Liver (tissue), 3 donors: Measurements from ENCODE around the gene POLD2.

Experiments
- RAD21 ChIP-seq, 2 donors: IDR thresholded peaks; 2 replicates each; pipeline ENCODE4 v1.6.1; 2016; ENCODE audit warnings: antibody characterized with exemption in 2 of 2, mild to moderate bottlenecking in 2 of 2
- SP1 ChIP-seq: IDR thresholded peaks from 2 replicates; pipeline ENCODE4 v1.6.1; 2018; ENCODE audit warnings: antibody characterized with exemption, mild to moderate bottlenecking
- TAF1 ChIP-seq: conservative IDR thresholded peaks from 2 replicates; pipeline ENCODE4 v1.6.1; 2016; ENCODE audit warnings: antibody characterized with exemption, mild to moderate bottlenecking
- YY1 ChIP-seq: IDR thresholded peaks from 2 replicates; pipeline ENCODE4 v1.6.1; 2016; ENCODE audit warnings: antibody characterized with exemption, mild to moderate bottlenecking
- TF ChIP-seq, protein P1 (sequence below): fragments of 150-350 bp; IDR thresholded peaks from 2 replicates; pipeline ENCODE4 v1.5.1; 2017; ENCODE audit warnings: improper control_type of control experiment, low read depth, low read length; ENCODE audit not compliant: missing input control
- TF ChIP-seq, protein P2 (sequence below): IDR thresholded peaks from 2 replicates; pipeline ENCODE4 v1.6.1; 2016; ENCODE audit warnings: antibody characterized with exemption, mild to moderate bottlenecking
- donor health status: healthy.
- donor health status: healthy.

DNA sequence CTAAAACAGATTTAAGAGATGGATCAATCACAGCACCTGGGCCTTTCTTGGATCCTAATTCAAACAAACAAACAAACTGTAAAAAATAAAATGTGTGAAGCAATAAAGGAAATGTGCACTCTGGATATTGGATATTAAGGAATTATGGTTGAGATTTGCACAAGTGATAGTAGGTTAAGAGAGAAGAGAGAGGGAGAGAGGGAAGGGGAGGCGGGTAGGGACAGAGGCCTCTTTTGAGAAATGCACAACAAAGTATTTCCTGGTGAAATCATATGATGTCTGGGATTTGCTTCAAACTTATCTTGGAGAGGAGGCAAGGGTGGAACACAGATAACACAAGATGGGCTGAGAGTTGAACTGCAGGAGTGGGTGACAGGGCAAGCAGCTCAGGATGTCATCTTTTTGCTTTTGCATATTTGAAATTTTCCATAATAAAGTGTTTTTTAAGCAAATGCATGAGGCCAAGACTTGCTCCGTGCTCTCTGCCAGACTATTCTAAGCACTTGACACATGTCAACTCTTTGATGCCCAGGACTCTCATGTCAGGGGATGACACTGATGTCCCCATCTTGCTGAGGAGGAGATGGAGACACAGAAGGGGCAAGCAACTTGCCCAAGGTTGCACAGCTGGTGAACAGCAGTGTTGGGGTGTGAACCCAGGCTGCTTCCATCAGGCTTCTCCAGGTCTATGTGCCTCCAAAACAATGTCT lies 28.3 kb downstream of the POLD2 start:
- TF ChIP-seq, protein P1, sequence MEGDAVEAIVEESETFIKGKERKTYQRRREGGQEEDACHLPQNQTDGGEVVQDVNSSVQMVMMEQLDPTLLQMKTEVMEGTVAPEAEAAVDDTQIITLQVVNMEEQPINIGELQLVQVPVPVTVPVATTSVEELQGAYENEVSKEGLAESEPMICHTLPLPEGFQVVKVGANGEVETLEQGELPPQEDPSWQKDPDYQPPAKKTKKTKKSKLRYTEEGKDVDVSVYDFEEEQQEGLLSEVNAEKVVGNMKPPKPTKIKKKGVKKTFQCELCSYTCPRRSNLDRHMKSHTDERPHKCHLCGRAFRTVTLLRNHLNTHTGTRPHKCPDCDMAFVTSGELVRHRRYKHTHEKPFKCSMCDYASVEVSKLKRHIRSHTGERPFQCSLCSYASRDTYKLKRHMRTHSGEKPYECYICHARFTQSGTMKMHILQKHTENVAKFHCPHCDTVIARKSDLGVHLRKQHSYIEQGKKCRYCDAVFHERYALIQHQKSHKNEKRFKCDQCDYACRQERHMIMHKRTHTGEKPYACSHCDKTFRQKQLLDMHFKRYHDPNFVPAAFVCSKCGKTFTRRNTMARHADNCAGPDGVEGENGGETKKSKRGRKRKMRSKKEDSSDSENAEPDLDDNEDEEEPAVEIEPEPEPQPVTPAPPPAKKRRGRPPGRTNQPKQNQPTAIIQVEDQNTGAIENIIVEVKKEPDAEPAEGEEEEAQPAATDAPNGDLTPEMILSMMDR, result no peak
- no peak for TF ChIP-seq YY1
- no peak for TF ChIP-seq TAF1
- TF ChIP-seq RAD21 (IDR thresholded peaks at IDR 0.05), result no peak
- TF ChIP-seq, protein P2, sequence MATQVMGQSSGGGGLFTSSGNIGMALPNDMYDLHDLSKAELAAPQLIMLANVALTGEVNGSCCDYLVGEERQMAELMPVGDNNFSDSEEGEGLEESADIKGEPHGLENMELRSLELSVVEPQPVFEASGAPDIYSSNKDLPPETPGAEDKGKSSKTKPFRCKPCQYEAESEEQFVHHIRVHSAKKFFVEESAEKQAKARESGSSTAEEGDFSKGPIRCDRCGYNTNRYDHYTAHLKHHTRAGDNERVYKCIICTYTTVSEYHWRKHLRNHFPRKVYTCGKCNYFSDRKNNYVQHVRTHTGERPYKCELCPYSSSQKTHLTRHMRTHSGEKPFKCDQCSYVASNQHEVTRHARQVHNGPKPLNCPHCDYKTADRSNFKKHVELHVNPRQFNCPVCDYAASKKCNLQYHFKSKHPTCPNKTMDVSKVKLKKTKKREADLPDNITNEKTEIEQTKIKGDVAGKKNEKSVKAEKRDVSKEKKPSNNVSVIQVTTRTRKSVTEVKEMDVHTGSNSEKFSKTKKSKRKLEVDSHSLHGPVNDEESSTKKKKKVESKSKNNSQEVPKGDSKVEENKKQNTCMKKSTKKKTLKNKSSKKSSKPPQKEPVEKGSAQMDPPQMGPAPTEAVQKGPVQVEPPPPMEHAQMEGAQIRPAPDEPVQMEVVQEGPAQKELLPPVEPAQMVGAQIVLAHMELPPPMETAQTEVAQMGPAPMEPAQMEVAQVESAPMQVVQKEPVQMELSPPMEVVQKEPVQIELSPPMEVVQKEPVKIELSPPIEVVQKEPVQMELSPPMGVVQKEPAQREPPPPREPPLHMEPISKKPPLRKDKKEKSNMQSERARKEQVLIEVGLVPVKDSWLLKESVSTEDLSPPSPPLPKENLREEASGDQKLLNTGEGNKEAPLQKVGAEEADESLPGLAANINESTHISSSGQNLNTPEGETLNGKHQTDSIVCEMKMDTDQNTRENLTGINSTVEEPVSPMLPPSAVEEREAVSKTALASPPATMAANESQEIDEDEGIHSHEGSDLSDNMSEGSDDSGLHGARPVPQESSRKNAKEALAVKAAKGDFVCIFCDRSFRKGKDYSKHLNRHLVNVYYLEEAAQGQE, result no peak
- TF ChIP-seq SP1, result no peak
